GM18526 (cell line): Measurements from ENCODE around the gene HEATR3.

Source experiments
- POLR2A ChIP-seq: IDR thresholded peaks from 3 replicates; pipeline ENCODE4 v1.6.1; 2011; ENCODE audit not compliant: insufficient read length; ENCODE audit errors: extremely low read depth

The HEATR3 gene

DNA sequence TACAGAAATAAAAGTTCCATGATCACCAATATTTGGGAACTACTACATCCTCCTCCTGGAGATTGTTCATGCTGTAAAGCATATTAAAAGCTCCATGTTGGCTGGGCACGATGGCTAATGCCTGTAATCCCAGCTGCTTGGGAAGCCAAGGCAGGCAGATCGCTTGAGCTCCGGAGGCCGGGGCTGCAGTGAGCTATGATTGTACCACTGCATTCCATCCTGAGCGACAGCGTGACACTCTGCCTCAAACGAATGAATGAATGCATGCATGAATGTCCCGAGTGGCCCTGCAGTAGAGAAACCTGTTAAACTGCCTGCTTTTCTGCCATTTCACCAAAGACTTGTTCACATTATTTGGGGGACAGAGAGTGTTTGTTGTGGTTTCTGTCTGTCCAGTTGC lies 25.8 kb upstream of the HEATR3 start:
- no peak for TF ChIP-seq POLR2A

DNA sequence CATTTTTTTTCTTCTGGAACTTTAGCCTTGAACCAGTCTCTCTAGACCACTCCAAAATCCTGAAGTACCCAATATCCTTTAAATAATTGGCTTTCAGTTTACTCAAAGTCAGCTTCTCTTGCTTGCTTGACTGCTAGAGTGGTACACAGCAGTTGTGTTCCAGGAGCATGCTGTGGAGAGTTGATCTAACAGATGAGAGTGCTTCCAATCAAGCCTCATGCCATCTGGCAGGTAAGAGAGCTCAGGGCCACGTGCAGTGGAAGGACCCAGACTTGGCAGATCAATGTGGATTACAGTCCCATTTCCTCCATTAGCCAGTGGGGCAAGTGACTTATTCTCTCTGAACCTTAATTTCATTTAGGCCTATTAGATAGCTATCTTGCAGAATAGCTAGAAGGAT lies 25.1 kb upstream of the HEATR3 start:
- TF ChIP-seq POLR2A, result no peak

DNA sequence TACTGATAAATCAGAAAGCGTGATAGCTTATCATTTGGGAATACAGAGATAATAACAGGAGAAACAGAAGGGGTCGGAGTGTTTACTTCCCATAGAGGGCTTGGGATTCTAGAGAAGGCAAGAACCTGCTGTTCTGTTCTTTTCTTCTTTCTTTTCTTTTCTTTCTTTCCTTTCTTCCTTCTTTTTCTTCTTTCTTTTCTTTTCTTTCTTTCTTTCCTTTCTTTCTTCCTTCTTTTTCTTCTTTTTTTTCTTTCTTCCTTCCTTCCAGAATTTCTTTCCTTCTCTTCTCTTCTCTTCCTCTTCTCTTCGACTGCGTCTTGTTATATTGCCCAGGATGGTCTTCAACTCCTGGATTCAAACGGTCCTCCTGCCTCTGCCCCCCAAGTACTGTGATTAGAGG lies 22.4 kb upstream of the HEATR3 start:
- no peak for TF ChIP-seq POLR2A

DNA sequence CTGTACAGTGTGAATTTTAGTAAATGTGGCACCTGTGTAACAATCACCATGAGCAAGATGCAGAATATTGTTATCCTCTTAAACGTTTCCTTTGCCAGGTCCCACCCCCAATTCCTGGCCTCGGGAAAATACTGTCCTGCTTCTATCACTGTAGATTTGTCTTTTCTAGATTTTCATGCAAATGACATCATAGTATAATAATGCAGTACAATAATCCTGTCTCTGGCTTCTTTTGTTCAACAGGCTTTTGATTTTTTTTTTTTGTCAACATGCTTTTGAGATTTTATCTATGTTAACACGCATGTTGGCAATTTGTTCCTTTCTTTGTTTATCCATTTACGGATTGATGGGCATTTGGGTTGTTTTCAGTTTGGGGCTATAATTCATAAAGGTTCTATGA lies 20.4 kb upstream of the HEATR3 start:
- TF ChIP-seq POLR2A, result no peak

DNA sequence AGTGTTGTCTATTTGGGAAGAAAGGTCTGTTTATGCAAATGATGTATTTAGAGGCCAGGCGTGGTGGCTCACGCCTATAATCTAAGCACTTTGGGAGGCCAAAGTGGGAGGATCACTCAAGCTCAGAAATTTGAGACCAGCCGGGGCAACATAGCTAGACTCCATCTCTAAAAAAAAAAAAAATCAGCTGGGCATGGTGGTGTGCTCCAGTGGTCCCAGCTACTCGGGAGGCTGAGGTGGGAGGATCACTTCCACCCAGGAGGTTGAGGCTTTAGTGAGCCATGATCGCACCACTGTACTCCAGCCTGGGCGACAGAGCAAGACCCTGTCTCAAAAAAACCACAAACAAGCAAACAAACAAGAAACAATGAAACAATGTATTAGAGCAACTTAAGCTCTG lies 18.9 kb upstream of the HEATR3 start:
- TF ChIP-seq POLR2A, result no peak

DNA sequence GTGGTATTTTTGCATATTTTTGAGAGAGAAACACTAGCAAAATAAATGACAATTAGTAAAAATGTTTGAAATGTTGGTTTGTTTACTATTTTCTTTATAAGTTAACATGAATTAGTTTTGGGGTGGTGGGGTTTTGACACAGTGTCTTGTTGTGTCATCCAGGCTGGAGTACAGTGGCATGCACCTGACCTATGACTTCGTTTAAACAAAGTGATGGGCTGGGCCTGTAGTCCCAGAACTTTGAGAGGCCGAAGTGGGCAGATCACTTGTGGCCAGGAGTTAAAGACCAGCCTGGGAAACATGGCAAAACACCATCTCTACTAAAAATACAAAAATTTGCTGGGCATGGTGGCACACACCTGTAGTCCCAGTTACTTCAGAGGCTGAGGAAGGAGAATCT lies 17.9 kb upstream of the HEATR3 start:
- TF ChIP-seq POLR2A, result no peak

DNA sequence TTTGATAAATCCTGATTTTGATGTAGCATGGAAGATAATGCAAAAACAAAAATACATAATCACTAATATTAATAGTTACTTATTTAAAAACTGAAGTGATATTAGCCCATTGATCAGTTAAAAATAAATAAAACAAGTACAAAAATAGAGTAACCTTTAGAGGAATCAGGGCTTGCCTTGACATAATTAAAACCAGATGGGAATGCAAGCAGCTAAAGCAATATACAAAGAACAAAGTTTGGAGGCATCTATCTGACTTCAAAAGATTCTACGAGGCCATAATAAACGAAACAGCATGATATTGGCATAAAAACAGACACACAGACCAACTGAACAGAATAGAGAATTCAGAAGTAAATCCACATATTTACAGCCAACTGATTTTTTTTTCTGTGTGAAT lies 15.0 kb upstream of the HEATR3 start:
- TF ChIP-seq POLR2A, result no peak

DNA sequence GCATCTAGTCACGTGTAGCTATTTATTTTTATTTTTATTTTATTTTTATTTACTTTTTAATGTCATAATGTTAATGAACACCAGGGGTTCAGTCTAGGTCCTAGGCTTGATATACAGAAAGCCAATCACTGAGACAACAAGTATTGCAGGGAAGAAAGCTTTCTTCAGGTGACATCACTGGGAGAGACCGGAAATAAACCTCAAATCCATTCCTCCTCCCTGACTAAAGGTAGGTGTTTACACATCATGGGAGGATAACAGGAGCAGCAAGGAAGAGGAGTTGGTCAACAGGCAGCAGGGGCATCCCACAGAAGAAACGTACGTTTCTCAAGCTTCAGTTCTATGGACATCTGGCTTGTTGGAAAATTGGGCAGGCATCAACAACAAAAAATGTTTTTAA lies 9.5 kb upstream of the HEATR3 start:
- no peak for TF ChIP-seq POLR2A

DNA sequence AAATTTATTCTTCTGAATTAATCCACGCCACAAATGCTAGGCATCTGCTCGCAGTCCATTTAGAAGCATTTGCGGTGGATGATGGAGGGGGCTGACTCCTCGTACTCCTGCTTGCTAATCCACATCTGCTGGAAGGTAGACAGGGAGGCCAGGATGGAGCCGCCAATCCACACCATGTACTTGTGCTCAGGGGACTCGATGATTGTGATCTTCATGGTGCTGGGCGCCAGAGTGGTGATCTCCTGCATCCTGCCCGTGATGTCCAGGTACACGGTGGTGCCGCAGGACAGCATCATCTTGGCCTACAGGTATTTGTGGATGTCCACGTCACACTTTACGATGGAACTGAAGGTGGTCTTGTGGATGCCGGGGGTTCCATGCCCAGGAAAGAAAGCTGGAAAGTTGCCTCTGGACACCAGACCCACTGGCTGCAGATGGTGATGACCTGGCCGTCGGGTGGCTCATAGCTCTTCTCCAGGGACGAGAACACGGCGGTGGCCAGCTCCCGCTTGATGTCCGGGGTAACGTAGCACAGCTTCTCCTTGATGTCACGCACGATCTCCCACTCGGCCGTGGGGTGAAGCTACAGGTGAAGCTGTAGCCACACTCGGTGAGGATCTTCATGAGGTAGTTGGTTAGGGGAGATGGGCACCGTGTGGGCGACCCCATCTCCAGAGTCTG lies 7.5 kb upstream of the HEATR3 start:
- TF ChIP-seq POLR2A, result no peak

DNA sequence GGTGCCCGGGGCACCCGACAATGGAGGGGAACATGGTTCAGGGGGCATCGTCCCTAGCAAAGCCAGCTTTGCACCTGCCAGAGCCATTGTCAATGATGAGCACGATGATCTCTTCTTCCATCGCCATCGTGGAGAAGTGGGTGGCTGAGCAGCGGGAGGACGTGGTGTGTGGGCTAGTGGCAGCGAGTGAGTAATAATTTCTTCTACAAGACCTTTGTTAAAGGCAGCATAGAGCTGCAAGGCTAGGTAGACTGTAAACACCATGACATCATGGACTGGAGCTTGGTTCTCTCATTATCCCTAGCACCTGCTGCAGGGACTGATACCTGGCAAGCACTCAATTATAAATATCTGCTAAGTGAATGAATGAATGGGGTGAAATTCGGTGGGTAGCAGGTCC lies 6.7 kb upstream of the HEATR3 start:
- no peak for TF ChIP-seq POLR2A

DNA sequence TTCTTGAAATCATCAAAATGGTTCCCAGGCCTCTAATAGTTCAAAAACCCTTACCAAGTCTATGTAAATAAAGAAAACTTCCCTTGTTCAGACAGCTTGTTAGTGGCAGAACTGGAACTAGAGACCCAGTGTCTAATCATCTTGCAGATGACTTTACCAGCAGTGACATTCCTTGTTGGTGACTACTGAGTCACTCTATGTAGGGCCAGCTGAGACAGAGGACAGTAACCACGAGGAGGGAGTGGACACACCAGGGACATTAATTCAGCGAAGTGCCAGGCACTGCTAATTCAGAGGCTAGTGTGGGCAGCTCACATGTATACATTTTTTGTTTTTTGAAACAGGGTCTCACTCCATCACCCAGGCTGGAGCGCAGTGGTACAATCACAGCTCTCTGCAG lies 6.1 kb upstream of the HEATR3 start:
- TF ChIP-seq POLR2A, result no peak

DNA sequence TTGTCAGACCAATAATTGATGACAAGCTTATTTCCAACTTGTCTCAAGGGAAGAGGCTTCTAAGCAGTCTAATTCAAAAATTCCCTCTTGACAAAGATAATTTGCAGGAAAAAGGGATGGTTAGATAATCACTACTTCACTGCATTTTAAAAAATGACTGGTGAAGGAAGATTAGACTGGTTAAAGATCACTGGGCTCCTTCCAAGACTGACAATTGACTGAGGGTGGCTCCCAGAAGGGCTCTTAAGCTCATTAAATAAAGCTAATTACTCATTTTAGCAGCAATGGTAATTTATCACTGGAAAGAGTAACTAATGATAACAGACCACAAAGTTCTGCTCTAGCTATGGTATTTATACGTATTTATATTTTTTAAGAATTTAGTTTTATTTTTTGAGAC lies 4.4 kb upstream of the HEATR3 start:
- TF ChIP-seq POLR2A, result no peak

DNA sequence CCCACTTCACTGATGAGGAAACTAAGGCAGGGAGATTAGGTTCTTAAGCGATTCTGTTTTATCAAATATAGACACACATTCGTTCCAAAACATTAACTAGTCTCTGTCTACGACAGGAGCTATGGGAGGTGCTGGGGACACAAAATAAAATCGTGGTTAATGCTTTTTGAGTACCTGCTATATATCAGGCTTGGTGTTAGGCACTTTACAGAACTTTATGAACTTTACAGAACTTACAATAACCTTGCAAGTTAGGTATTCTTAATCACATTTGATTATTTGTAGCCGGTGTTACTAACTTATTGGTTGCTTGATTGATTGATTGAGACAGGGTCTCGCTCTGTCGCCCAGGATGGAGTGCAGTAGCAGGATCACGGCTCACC lies 538 bp upstream of the HEATR3 start:
- no peak for TF ChIP-seq POLR2A

DNA sequence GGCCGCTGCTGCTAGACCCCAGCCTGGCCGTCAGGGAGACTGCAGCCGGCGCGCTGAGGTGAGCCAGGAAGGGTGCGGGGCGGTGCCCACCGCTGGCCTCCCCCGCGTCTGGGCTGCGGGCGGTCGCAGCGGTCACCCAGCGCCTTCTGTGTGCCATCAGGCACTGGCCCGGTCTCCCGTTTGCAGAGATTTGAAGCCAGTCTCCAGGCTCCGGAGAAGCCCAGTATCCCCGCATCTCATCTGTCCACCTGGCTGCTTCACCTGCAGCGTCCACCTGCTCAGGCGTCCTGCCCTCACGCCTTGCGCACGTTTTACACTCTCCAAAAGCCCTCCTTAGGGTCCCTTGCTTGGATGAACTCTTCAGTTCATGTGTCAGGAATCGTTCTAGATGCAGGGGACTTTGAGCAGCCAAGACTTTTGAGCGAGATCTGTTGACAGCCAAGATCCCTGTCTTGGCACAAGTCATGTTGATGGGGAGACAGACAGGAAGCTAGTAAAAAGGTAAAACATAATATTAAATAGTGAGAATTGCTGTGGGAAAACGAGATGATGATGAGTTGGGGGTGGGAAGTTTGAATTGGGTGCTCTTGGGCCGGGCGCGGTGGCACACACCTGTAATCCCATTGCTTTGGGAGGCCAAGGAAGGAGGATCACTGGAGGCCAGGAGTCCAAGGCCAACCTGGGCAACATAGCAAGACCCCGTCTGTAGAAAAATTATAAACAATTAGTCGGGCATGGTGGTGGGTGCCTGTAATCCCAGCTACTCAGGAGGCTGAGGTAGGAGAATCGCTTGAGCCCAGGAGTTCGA lies 916 bp downstream of the HEATR3 start:
- no peak for TF ChIP-seq POLR2A

DNA sequence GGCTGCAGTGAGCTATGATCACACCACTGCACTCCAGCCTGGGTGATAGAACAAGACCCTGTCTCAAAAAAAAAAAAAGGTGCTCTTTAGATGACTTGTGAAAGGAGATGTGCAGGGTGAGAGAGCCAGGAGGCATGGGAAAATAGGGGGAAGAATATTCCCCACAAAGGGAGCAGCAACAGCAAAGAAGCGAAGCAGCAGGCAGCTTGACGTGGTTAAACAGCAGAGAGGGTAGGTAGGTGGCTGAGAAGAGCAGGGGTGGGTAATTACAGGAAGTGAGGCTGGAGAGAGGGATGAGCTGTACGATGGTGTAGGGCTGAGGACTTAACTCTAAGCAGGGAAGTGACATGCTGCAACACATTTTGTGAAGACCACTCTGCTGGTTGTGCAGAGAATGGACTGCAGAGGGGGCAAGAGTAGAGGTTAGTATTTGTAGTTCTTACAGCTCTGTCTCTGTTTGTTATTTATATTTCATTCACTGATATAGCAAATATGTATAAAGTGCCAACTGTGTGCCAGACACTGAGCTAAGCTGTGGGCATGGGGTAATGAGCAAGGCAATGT lies 1.6 kb downstream of the HEATR3 start:
- TF ChIP-seq POLR2A, result no peak

DNA sequence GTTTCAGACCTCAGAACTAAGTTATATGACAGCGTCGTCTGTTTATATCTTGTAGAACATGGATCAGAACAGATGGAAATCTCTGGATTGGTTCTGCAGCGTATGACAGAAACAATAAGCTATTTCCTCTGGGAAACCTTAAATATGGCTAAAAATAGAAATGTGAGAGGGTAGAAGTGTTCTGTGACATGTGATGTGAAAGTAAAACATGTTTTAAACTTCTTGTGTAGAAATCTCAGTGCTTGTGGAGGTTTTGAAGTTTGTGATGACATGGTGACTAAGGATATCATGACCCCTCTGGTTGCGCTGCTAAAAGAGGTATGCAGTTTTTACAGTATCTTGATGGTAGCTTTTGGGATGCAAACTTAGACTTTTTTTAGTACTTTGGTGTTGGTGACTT lies 2.8 kb downstream of the HEATR3 start:
- no peak for TF ChIP-seq POLR2A
